GM23248 (cell line): ENCODE results near the gene GRK6. TPM values are rescaled to one million over a fixed set of nuclear protein-coding genes. Genes with fewer than 3 reads are reported as not detected.
A peak's percentile ranks its signal among the peaks of the same experiment; 100 is the strongest.

ENCODE experiments used
- DNase-seq: peaks from one replicate; pipeline ENCODE4 v3.0.0-alpha.2; 2015
- H2AFZ ChIP-seq: fragments of 200-600 bp; sonication (generic); 2 replicates; pipeline ENCODE4 v1.6.1; 2016; ENCODE audit warnings: antibody characterized with exemption
- H3F3A ChIP-seq: fragments of 200-600 bp; sonication (generic); 2 replicates; pipeline ENCODE4 v1.6.1; 2016; ENCODE audit warnings: mild to moderate bottlenecking, antibody characterized with exemption, mixed run types; ENCODE audit not compliant: insufficient read depth
- H3K27ac ChIP-seq: fragments of 200-600 bp; sonication (generic); 2 replicates; pipeline ENCODE4 v1.5.1; 2016; ENCODE audit warnings: mild to moderate bottlenecking
- H3K27me3 ChIP-seq: fragments of 200-600 bp; sonication (generic); replicated peaks from 2 replicates; pipeline ENCODE4 v1.6.1; 2016; ENCODE audit warnings: mild to moderate bottlenecking; ENCODE audit not compliant: insufficient read depth
- H3K36me3 ChIP-seq: fragments of 200-600 bp; sonication (generic); 2 replicates; pipeline ENCODE4 v1.6.1; 2016; ENCODE audit warnings: low read depth, mild to moderate bottlenecking
- H3K4me1 ChIP-seq: fragments of 200-600 bp; sonication (generic); 2 replicates; pipeline ENCODE4 v1.6.1; 2016; ENCODE audit warnings: mild to moderate bottlenecking; ENCODE audit not compliant: insufficient read depth
- H3K4me2 ChIP-seq: fragments of 200-600 bp; sonication (generic); one replicate; pipeline ENCODE4 v1.6.1; 2016; ENCODE audit warnings: mild to moderate bottlenecking; ENCODE audit not compliant: unreplicated experiment
- H3K4me3 ChIP-seq: fragments of 200-600 bp; sonication (generic); 2 replicates; pipeline ENCODE4 v1.5.1; 2016; ENCODE audit warnings: mild to moderate bottlenecking
- H3K79me2 ChIP-seq: fragments of 200-600 bp; sonication (generic); 2 replicates; pipeline ENCODE4 v1.6.1; 2016; ENCODE audit warnings: mild to moderate bottlenecking; ENCODE audit not compliant: insufficient read depth
- H3K9ac ChIP-seq: fragments of 200-600 bp; sonication (generic); 2 replicates; pipeline ENCODE4 v1.6.1; 2016; ENCODE audit warnings: mild to moderate bottlenecking
- H3K9me2 ChIP-seq: fragments of 200-600 bp; sonication (generic); 2 replicates; pipeline ENCODE4 v1.6.1; 2016; ENCODE audit warnings: mixed run types, mild to moderate bottlenecking, moderate library complexity; ENCODE audit not compliant: insufficient read depth
- H3K9me3 ChIP-seq: fragments of 200-600 bp; sonication (generic); one replicate; pipeline ENCODE4 v1.6.1; 2017; ENCODE audit warnings: low read depth
- H4K20me1 ChIP-seq: fragments of 200-600 bp; sonication (generic); 2 replicates; pipeline ENCODE4 v1.6.0; 2016; ENCODE audit not compliant: insufficient read depth
- EZH2 ChIP-seq: fragments of 200-600 bp; sonication (generic); IDR thresholded peaks from 2 replicates; pipeline ENCODE4 v1.6.1; 2018; ENCODE audit warnings: antibody characterized with exemption, mild to moderate bottlenecking; ENCODE audit not compliant: insufficient read depth, poor library complexity, severe bottlenecking
- EZH2phosphoT487 ChIP-seq: fragments of 200-600 bp; sonication (generic); IDR thresholded peaks from 2 replicates; pipeline ENCODE4 v1.6.1; 2018; ENCODE audit warnings: antibody characterized with exemption, moderate library complexity, mild to moderate bottlenecking, low read depth; ENCODE audit not compliant: insufficient read depth
- WGBS, 2 experiments: methylation state at CpG; one replicate each; pipeline ENCODE4 v1.1.6; 2015 to 2017; ENCODE audit warnings: low lambda C conversion rate in 2 of 2, low coverage in 1 of 2; ENCODE audit errors: missing lambda C conversion rate in 2 of 2; 5-methylcytosine and 5-hydroxymethylcytosine counted together
- in situ Hi-C: fragments of 300-500 bp; cut with MboI; formaldehyde crosslinking; loops from 2 replicates; pipeline ENCODE4 v1.15.0; 2020
- polyA plus RNA-seq: library from polyadenylated mRNA; unstranded; fragments of >200 nt; fragmentation: Nextera tagmentation; extraction: Ambion mirVana; gene quantifications from 2 replicates; pipeline ENCODE4 v1.2.1, GENCODE V29; 2016
- total RNA-seq: library from RNA; depleted of rRNA; stranded (reverse); fragments of >200 nt; shearing (Covaris generic); gene quantifications from 2 replicates; pipeline ENCODE4 v1.2.3, GENCODE V29; 2014

GRK6 gene
- total and polyA plus RNA-seq, 2 experiments from 2014 or later: 7.7 to 30.4 TPM

- Histone ChIP-seq H3F3A (peaks cover 59% of the 10 kb centered on the region), H3K36me3 (no peaks in the 10 kb centered on the region), H3K9me3 (no peaks in the 10 kb centered on the region), H2AFZ (no peak overlapping the region), H3K27me3 (no peaks in the 10 kb centered on the region), H3K4me1 (peaks cover 35% of the 10 kb centered on the region), H3K9ac (no peak overlapping the region), H4K20me1 (no peaks in the 10 kb centered on the region), H3K4me3 (no peak overlapping the region), H3K4me2 (no peak overlapping the region), H3K79me2 (peaks cover 29% of the 10 kb centered on the region), H3K27ac (no peak overlapping the region), H3K9me2 (no peaks in the 10 kb centered on the region)
- in situ Hi-C loops: no loop called here
- DNase-seq: peak; percentile 35
- no peak for TF ChIP-seq EZH2
- no peak for TF ChIP-seq EZH2phosphoT487
- 75 to 94% methylated on average over 3 to 4 of the region's 4 CpGs for WGBS, 2 experiments
Observed at GRCh38 chr5:177474846-177475562, 48.5 kb downstream of the GRK6 start.

DNA sequence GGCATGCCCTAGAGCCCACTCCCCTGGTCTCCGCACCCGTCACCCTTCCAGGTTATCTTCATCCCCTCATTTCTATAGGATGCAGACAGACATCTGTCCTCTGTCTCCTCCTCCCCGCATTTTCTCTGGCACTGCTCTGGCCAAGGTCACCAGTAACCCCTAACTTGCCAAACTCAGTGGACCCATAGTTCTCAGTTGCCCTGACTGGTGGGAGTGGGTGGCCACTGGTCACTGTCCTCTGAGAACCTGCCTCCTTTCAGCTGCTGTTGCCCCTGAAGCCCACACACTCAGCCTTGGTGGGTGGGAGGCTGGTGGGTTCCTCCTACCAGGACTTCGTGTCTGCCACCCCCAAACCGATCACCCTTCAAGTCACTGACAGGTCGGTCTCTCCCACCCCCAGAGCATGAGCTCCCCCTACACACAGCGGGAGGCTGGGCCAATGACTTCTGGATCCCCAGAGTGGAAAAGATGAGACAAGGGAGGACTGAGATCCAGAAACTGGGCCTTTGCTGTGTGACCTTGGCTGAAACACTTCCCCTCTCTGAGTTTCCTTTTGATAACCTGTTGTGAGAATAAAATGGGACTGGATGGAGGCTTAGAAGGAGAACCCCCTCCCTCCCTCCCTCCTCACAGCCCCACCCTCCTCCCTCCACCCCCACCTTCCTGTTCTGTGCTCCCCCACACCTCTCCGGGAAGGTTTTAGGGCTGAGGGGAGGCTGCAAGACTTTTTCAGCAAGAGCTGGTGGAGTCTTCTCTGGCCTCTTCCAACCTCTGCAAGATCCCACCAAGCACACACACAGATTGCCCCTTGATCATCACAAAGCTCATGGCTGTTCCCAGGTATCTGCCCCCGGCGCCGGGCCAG, 49.3 kb downstream of the GRK6 start:
- peaks cover 21% of the 10 kb centered on the region for H3K79me2 ChIP-seq
- TF ChIP-seq EZH2phosphoT487 (no peak), EZH2 (no peak)
- no peaks in the 10 kb centered on the region for H3K36me3 ChIP-seq
- peaks cover 33% of the 10 kb centered on the region for H3K4me1 ChIP-seq
- in situ Hi-C loops: no loop called here
- H3K9ac ChIP-seq: no peak overlapping the region
- no peak overlapping the region for H3K4me3 ChIP-seq
- H3K27ac ChIP-seq: no peak overlapping the region
- no peaks in the 10 kb centered on the region for H3K9me2 ChIP-seq
- 78 to 82% methylated on average over 11 of the region's 11 CpGs for WGBS, 2 experiments
- no peak overlapping the region for H3K4me2 ChIP-seq
- no peaks in the 10 kb centered on the region for H3K9me3 ChIP-seq
- H3K27me3 ChIP-seq: no peaks in the 10 kb centered on the region
- peak; percentile 50 for DNase-seq
- peaks cover 56% of the 10 kb centered on the region for H3F3A ChIP-seq
- H2AFZ ChIP-seq: no peak overlapping the region
- H4K20me1 ChIP-seq: no peaks in the 10 kb centered on the region

GRCh38 chr5:177476531-177477233, 50.2 kb downstream of the GRK6 start:
- H3K4me1 ChIP-seq: peaks cover 33% of the 10 kb centered on the region
- in situ Hi-C loops: no loop called here
- H3K27ac ChIP-seq: peak overlapping the region; percentile 67; the same call in 1 of the 2 replicates
- no peaks in the 10 kb centered on the region for H3K9me3 ChIP-seq
- no peaks in the 10 kb centered on the region for H3K27me3 ChIP-seq
- TF ChIP-seq EZH2phosphoT487 (no peak), EZH2 (no peak)
- H3K36me3 ChIP-seq: no peaks in the 10 kb centered on the region
- no peak overlapping the region for H3K4me2 ChIP-seq
- H3F3A ChIP-seq: peaks cover 57% of the 10 kb centered on the region
- 72 to 81% methylated on average over 16 to 18 of the region's 18 CpGs for WGBS, 2 experiments
- no peaks in the 10 kb centered on the region for H3K9me2 ChIP-seq
- H3K4me3 ChIP-seq: no peak overlapping the region
- H3K9ac ChIP-seq: no peak overlapping the region
- H2AFZ ChIP-seq: no peak overlapping the region
- H3K79me2 ChIP-seq: peaks cover 13% of the 10 kb centered on the region
- peak; percentile 70 for DNase-seq
- no peaks in the 10 kb centered on the region for H4K20me1 ChIP-seq

DNA sequence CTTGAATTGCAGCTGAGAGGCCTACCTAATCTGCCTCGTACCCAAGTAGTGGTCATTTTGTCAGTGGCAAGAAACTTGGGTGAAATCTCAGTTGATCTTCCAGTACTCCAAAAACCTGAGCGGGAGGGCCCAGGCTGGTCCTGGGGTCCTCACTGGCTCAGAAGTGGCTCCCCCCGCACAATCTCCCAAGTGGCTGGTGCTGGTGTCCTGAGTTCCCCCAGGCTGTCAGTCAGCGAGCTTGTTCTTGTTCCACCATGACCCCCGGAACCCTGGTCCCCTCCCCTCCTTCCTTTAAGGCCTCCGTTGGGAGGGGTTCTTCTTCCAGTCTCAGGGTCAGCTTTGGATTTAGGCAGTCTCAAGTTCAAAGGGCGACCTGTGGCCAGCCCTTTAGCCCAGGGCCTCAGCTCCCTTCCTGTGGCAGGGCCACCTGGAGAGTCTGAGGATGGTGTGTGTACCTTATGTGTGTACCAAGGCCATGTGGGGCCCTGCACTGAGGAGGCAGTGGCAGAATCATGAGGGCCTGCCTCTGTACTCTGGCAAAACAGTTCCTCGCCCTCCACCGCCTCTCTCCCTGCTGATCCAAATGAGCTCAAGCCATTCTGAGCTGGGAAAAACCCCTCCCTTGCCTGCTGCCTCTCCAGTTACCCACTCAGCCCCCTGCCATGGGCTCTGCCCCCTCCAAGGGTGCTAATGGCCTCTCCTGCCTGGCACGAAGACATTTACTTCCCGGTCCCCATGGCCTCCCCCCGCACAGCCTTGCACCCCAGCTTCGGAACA, 51.4 kb downstream of the GRK6 start:
- TF ChIP-seq EZH2phosphoT487 (no peak), EZH2 (no peak)
- H3K9me2 ChIP-seq: no peaks in the 10 kb centered on the region
- no peak overlapping the region for H2AFZ ChIP-seq
- peaks cover under 1% of the 10 kb centered on the region for H3K79me2 ChIP-seq
- no peaks in the 10 kb centered on the region for H3K9me3 ChIP-seq
- no peak overlapping the region for H3K9ac ChIP-seq
- in situ Hi-C loops: no loop called here
- H3K36me3 ChIP-seq: no peaks in the 10 kb centered on the region
- H3K4me2 ChIP-seq: no peak overlapping the region
- H4K20me1 ChIP-seq: no peaks in the 10 kb centered on the region
- peaks cover 33% of the 10 kb centered on the region for H3K4me1 ChIP-seq
- peak; percentile 41 for DNase-seq
- 91 to 92% methylated on average over 13 of the region's 13 CpGs for WGBS, 2 experiments
- H3K4me3 ChIP-seq: no peak overlapping the region
- H3K27me3 ChIP-seq: no peaks in the 10 kb centered on the region
- H3K27ac ChIP-seq: peak overlapping the region; percentile 67
- H3F3A ChIP-seq: peaks cover 69% of the 10 kb centered on the region
